OCI-LY7 (cell line): ENCODE measurements around the gene SRP68. TPM values are rescaled to one million over a fixed set of nuclear protein-coding genes. Genes with fewer than 3 reads are reported as not detected.

Experiments
- BruUV-seq: library from RNA; stranded (reverse); fragments of 400-500 nt; replicated peaks from 2 replicates; lab custom pipeline; 2021; lab: Mats Ljungman, UMichigan
- CTCF ChIA-PET: fragments of 300-600 bp; sonication (Branson Sonifier 250); formaldehyde crosslinking; loops from one replicate; lab custom pipeline; 2022; ENCODE audit warnings: antibody characterized with exemption; ENCODE audit not compliant: unreplicated experiment; lab: Charles Lee
- POLR2A ChIA-PET: fragments of 300-600 bp; sonication (Branson Sonifier 250); formaldehyde crosslinking; loops from one replicate; lab custom pipeline; 2022; ENCODE audit warnings: antibody characterized with exemption; lab: Charles Lee
- DNase-seq: peaks from one replicate; pipeline ENCODE4 v3.0.0-alpha.2; 2015; ENCODE audit warnings: low spot score
- H2AFZ ChIP-seq: fragments of 200-600 bp; sonication (generic), shearing (Covaris generic); 2 replicates; pipeline ENCODE4 v1.6.1; 2014; ENCODE audit warnings: mild to moderate bottlenecking, antibody characterized with exemption, low read length, moderate library complexity
- H3K27ac ChIP-seq: fragments of 200-600 bp; sonication (generic); 2 replicates; pipeline ENCODE4 v1.5.1; 2014; ENCODE audit warnings: mixed run types, low read depth, mild to moderate bottlenecking, moderate library complexity, low read length, inconsistent platforms; ENCODE audit not compliant: poor library complexity, severe bottlenecking
- H3K36me3 ChIP-seq: fragments of 200-600 bp; sonication (generic); 2 replicates; pipeline ENCODE4 v1.6.1; 2014; ENCODE audit warnings: mild to moderate bottlenecking, antibody characterized with exemption, low read length, moderate library complexity, mixed read lengths; ENCODE audit not compliant: insufficient read depth
- H3K4me1 ChIP-seq: fragments of 200-600 bp; sonication (generic); 2 replicates; pipeline ENCODE4 v1.5.1; 2014; ENCODE audit warnings: mild to moderate bottlenecking, low read length; ENCODE audit not compliant: insufficient read depth, poor library complexity, severe bottlenecking
- H3K4me2 ChIP-seq: fragments of 200-600 bp; sonication (generic); 2 replicates; pipeline ENCODE4 v1.6.1; 2014; ENCODE audit warnings: mild to moderate bottlenecking, low read length
- H3K4me3 ChIP-seq: fragments of 200-600 bp; sonication (generic); 2 replicates; pipeline ENCODE4 v1.5.1; 2014; ENCODE audit warnings: mild to moderate bottlenecking, low read depth, low read length; ENCODE audit not compliant: poor library complexity, severe bottlenecking
- H3K79me2 ChIP-seq: fragments of 200-600 bp; sonication (generic); 2 replicates; pipeline ENCODE4 v1.6.1; 2016; ENCODE audit warnings: low read depth, mild to moderate bottlenecking, low read length, moderate library complexity, mixed read lengths; ENCODE audit not compliant: insufficient read depth
- H3K9me2 ChIP-seq: fragments of 200-600 bp; sonication (generic); 2 replicates; pipeline ENCODE4 v1.6.1; 2016; ENCODE audit warnings: mild to moderate bottlenecking, low read length, mixed read lengths; ENCODE audit not compliant: insufficient read depth
- H3K9me3 ChIP-seq: fragments of 200-600 bp; sonication (generic); 2 replicates; pipeline ENCODE4 v1.6.1; 2014; ENCODE audit warnings: mild to moderate bottlenecking, mixed run types, low read length, mixed read lengths
- H4K20me1 ChIP-seq: fragments of 200-600 bp; sonication (generic); 2 replicates; pipeline ENCODE4 v1.6.1; 2014; ENCODE audit warnings: mild to moderate bottlenecking, antibody characterized with exemption, low read length, moderate library complexity, mixed read lengths; ENCODE audit not compliant: insufficient read depth
- CTCF ChIP-seq: fragments of 200-600 bp; sonication (generic); conservative IDR thresholded peaks from 2 replicates; pipeline ENCODE4 v1.5.1; 2014; ENCODE audit warnings: mild to moderate bottlenecking, antibody characterized with exemption, low read length, moderate library complexity, mixed read lengths
- EZH2phosphoT487 ChIP-seq: fragments of 200-600 bp; sonication (generic); IDR thresholded peaks from 2 replicates; pipeline ENCODE4 v1.6.1; 2018; ENCODE audit warnings: low read depth, borderline replicate concordance, mild to moderate bottlenecking, mixed run types, antibody characterized with exemption, low read length, moderate library complexity, mixed read lengths
- intact Hi-C: fragments of 100-400 bp; cut with micrococcal nuclease; formaldehyde crosslinking; loops from one replicate; pipeline ENCODE4 v1.10.0; 2022; ENCODE audit not compliant: unreplicated experiment
- total RNA-seq, 2 experiments: library from RNA; depleted of rRNA in 1 of 2; stranded (reverse); fragments of >200 nt in 1 of 2; shearing (Covaris generic) in 1 of 2; gene quantifications; 2 replicates each; pipeline ENCODE4 v1.2.3, GENCODE V29; 2014 to 2022

SRP68 gene
- total RNA-seq, 2 experiments from 2014 or later = 54.0 to 200 TPM

GRCh38 chr17:76014100-76014924 lies 58.0 kb downstream of the SRP68 start:
- Histone ChIP-seq H3K27ac (no peak overlapping the region), H3K4me3 (no peak overlapping the region), H3K9me2 (no peaks in the 10 kb centered on the region), H3K36me3 (no peaks in the 10 kb centered on the region), H2AFZ (no peak overlapping the region), H3K9me3 (no peaks in the 10 kb centered on the region), H3K79me2 (no peaks in the 10 kb centered on the region), H4K20me1 (no peaks in the 10 kb centered on the region), H3K4me1 (peaks cover 13% of the 10 kb centered on the region), H3K4me2 (0 out of 2 replicates have a peak overlapping the region, but pooled peaks have one; percentile 1)
- CTCF ChIA-PET = interaction anchor here (0.5 to 1.5 kb wide), 12 partner anchors 12 to 156 kb away, joined by 3 to 12 read pairs (median 4); partner anchors contain the start of genes EXOC7 and MRPL38
- POLR2A ChIA-PET = interaction anchor here (0.7 to 1.5 kb wide), 6 partner anchors 33 to 342 kb away, joined by 3 to 5 read pairs (median 4); partner anchors contain the start of gene EXOC7
- DNase-seq = peak; percentile 93
- intact Hi-C loops = loop anchor here (1.0 to 5.0 kb wide), 6 partner anchors 34 to 284 kb away; partner anchors contain the start of genes EXOC7 and SRP68
- BruUV-seq = no TSS peak
- no peak for TF ChIP-seq EZH2phosphoT487
- peak; percentile 99 for TF ChIP-seq CTCF

- intact Hi-C loops = loop anchor here (5.0 kb wide), 1 partner anchor 264 kb away; no protein-coding TSS in a partner anchor
These were observed 58.9 kb downstream of the SRP68 start for GRCh38 chr17:76013377-76013932.

More at GRCh38 chr17:76013377-76013932, 58.9 kb downstream of the SRP68 start:
- no peak overlapping the region for H3K27ac ChIP-seq
- ChIA-PET POLR2A (interaction anchor here (0.7 to 1.5 kb wide), 6 partner anchors 34 to 343 kb away, joined by 3 to 6 read pairs (median 4); partner anchors contain the start of gene EXOC7), CTCF (interaction anchor here (0.6 to 1.5 kb wide), 9 partner anchors 11 to 110 kb away, joined by 3 to 7 read pairs (median 4); partner anchors contain the start of genes EXOC7 and MRPL38)
- no peak overlapping the region for H3K4me2 ChIP-seq
- no peaks in the 10 kb centered on the region for H4K20me1 ChIP-seq
- no peaks in the 10 kb centered on the region for H3K9me3 ChIP-seq
- peaks cover 10% of the 10 kb centered on the region for H3K4me1 ChIP-seq
- H3K9me2 ChIP-seq = no peaks in the 10 kb centered on the region
- H3K4me3 ChIP-seq = no peak overlapping the region
- no peak for DNase-seq
- TF ChIP-seq EZH2phosphoT487 (no peak), CTCF (no peak)
- H3K79me2 ChIP-seq = no peaks in the 10 kb centered on the region
- no peak overlapping the region for H2AFZ ChIP-seq
- H3K36me3 ChIP-seq = no peaks in the 10 kb centered on the region
- BruUV-seq = no TSS peak
